ENCODE data around the gene WIZ. TPM values are rescaled to one million over a fixed set of nuclear protein-coding genes. Genes with fewer than 3 reads are reported as not detected.
"Not testable (repeated sequence)": the region's sequence is repeated elsewhere in the genome, so short reads cannot be mapped to it uniquely, and the experiment has no call there.

WIZ gene
- total and polyA plus RNA-seq, 7 donors: 16.6 to 39.1 (median 22.9) TPM

- Histone ChIP-seq H3K27ac (no peak overlapping the region), H3K4me3 (no peak overlapping the region), H3K36me3 (ENCODE audit: insufficient read depth in 1 of 2, low read depth in 1 of 2) (no peaks in the 10 kb centered on the region), H3K4me1 (no peaks in the 10 kb centered on the region), H3K9me3 (no peaks in the 10 kb centered on the region), H3K27me3 (ENCODE audit: insufficient read depth in 3 of 3, low read length in 2 of 3) (peaks cover 0 to 6% (median 0%) of the 10 kb centered on the region in 3 donors)
- intact Hi-C loops (cut with DNase I): no loop called here
- DNase-seq (no peak), ATAC-seq (no peak)
- no peak for TF ChIP-seq CTCF (IDR thresholded peaks at IDR 0.05)
- WGBS, 3 donors: 59 to 72% (median 61%) methylated on average over 5 of the region's 5 CpGs
Observed at GRCh38 chr19:15476325-15476724, 26.6 kb upstream of the WIZ start.

GRCh38 chr19:15475611-15476010, 25.9 kb upstream of the WIZ start:
- Histone ChIP-seq H3K9me3 (no peaks in the 10 kb centered on the region), H3K27ac (no peak overlapping the region), H3K4me3 (no peak overlapping the region), H3K36me3 (ENCODE audit: insufficient read depth in 1 of 2, low read depth in 1 of 2) (no peaks in the 10 kb centered on the region), H3K27me3 (ENCODE audit: insufficient read depth in 3 of 3, low read length in 2 of 3) (peaks cover 0 to 13% (median 0%) of the 10 kb centered on the region in 3 donors), H3K4me1 (no peaks in the 10 kb centered on the region)
- DNase-seq (no peak), ATAC-seq (no peak)
- intact Hi-C loops (cut with DNase I): no loop called here
- WGBS, 3 donors: 77 to 84% (median 80%) methylated on average over 10 of the region's 10 CpGs
- no peak for TF ChIP-seq CTCF (IDR thresholded peaks at IDR 0.05)

GRCh38 chr19:15475169-15475568, 25.4 kb upstream of the WIZ start:
- 74 to 82% (median 77%) methylated on average over 4 of the region's 4 CpGs for WGBS, 3 donors

GRCh38 chr19:15473821-15474220, 24.1 kb upstream of the WIZ start:
- peaks cover 0 to 30% (median 10%) of the 10 kb centered on the region in 3 donors for H3K27me3 ChIP-seq (ENCODE audit: insufficient read depth in 3 of 3, low read length in 2 of 3)
- H3K4me3 ChIP-seq; ATAC-seq; H3K9me3 ChIP-seq; H3K27ac ChIP-seq; DNase-seq; intact Hi-C loops (cut with DNase I); H3K4me1 ChIP-seq; H3K36me3 ChIP-seq (ENCODE audit: insufficient read depth in 1 of 2, low read depth in 1 of 2): not testable (repeated sequence)
- WGBS, 3 donors: 65 to 74% (median 71%) methylated on average over 4 of the region's 4 CpGs

More at GRCh38 chr19:15475169-15475568, 25.4 kb upstream of the WIZ start:
- no peaks in the 10 kb centered on the region for H3K4me1 ChIP-seq
- ATAC-seq: no peak
- no peak for DNase-seq
- H3K27me3 ChIP-seq (ENCODE audit: insufficient read depth in 3 of 3, low read length in 2 of 3): peaks cover 0 to 17% (median 0%) of the 10 kb centered on the region in 3 donors
- intact Hi-C loops (cut with DNase I): no loop called here
- H3K9me3 ChIP-seq: no peaks in the 10 kb centered on the region
- no peaks in the 10 kb centered on the region for H3K36me3 ChIP-seq (ENCODE audit: insufficient read depth in 1 of 2, low read depth in 1 of 2)
- no peak overlapping the region for H3K27ac ChIP-seq
- no peak for TF ChIP-seq CTCF (IDR thresholded peaks at IDR 0.05)
- no peak overlapping the region for H3K4me3 ChIP-seq

- no peak for TF ChIP-seq CTCF (IDR thresholded peaks at IDR 0.05)
- no peak for DNase-seq
- H3K4me1 ChIP-seq: no peaks in the 10 kb centered on the region
- H3K9me3 ChIP-seq: no peaks in the 10 kb centered on the region
- intact Hi-C loops (cut with DNase I): no loop called here
- peaks cover 0 to 38% (median 12%) of the 10 kb centered on the region in 3 donors for H3K27me3 ChIP-seq (ENCODE audit: insufficient read depth in 3 of 3, low read length in 2 of 3)
- ATAC-seq: no peak
- 47 to 58% (median 48%) methylated on average over 29 to 31 of the region's 31 CpGs for WGBS, 3 donors
- no peaks in the 10 kb centered on the region for H3K36me3 ChIP-seq (ENCODE audit: insufficient read depth in 1 of 2, low read depth in 1 of 2)
- H3K27ac ChIP-seq: no peak overlapping the region
- no peak overlapping the region for H3K4me3 ChIP-seq
Observed at GRCh38 chr19:15471639-15472101, 21.9 kb upstream of the WIZ start.

All from psoas muscle (tissue), 8 donors.